Prostate gland (tissue), 2 donors: ENCODE results near the gene STIL. TPM values are rescaled to one million over a fixed set of nuclear protein-coding genes. Genes with fewer than 3 reads are reported as not detected.
A peak's percentile ranks its signal among the peaks of the same experiment; 100 is the strongest.
"Not testable (repeated sequence)": the region's sequence is repeated elsewhere in the genome, so short reads cannot be mapped to it uniquely, and the experiment has no call there.

Experiments
- DNase-seq: peaks from one replicate; pipeline ENCODE4 v3.0.0-alpha.2; 2019; ENCODE audit warnings: low spot score
- H3K27ac ChIP-seq, 2 donors: fragments of 200-600 bp; sonication (generic); 2 replicates each; pipeline ENCODE4 v1.5.1; 2017 to 2019
- H3K27me3 ChIP-seq: fragments of 200-600 bp; sonication (generic); replicated peaks from 2 replicates; pipeline ENCODE4 v1.5.1; 2019; ENCODE audit not compliant: insufficient read depth
- H3K36me3 ChIP-seq, 2 donors: fragments of 200-600 bp; sonication (generic); 1 replicate in 1 of 2; 2 replicates in 1 of 2; pipeline versions ENCODE4 v1.5.1 to v1.8.1; 2017 to 2019
- H3K4me1 ChIP-seq: fragments of 200-600 bp; sonication (generic); replicated peaks from 2 replicates; pipeline ENCODE4 v1.5.1; 2019
- H3K4me3 ChIP-seq, 2 donors: fragments of 200-600 bp; sonication (generic); 2 replicates each; pipeline ENCODE4 v1.5.1; 2017 to 2019
- H3K9me3 ChIP-seq: fragments of 200-600 bp; sonication (generic); 2 replicates; pipeline ENCODE4 v1.5.1; 2017
- POLR2A ChIP-seq: fragments of 450-650 bp; IDR thresholded peaks from one replicate; pipeline ENCODE4 v1.6.1; 2016; ENCODE audit warnings: antibody characterized with exemption, mild to moderate bottlenecking
- POLR2AphosphoS5 ChIP-seq: sonication (generic); formaldehyde crosslinking; IDR thresholded peaks from one replicate; pipeline ENCODE4 v1.6.1; 2017; ENCODE audit warnings: antibody characterized with exemption
- WGBS: methylation state at CpG from one replicate; pipeline ENCODE4 v1.1.5; 2018; 5-methylcytosine and 5-hydroxymethylcytosine counted together
- intact Hi-C: fragments of 100-400 bp; cut with DNase I; formaldehyde crosslinking; loops from one replicate; pipeline ENCODE4 v1.14.2; 2022
- total RNA-seq, 2 donors: library from RNA; depleted of rRNA; stranded (reverse); fragments of >200 nt; gene quantifications; one replicate each; pipeline ENCODE4 v1.1.0, GENCODE V29; 2016
- TF ChIP-seq, protein P1 (sequence below), 4 experiments: fragments of 200-600 bp in 2 of 4; fragments of 450-650 bp in 2 of 4; sonication (generic) in 2 of 4; IDR thresholded peaks; 1 replicate in 3 of 4; 2 replicates in 1 of 4; pipeline ENCODE4 v1.5.1; 2016 to 2019; ENCODE audit warnings: antibody characterized with exemption in 4 of 4, mild to moderate bottlenecking in 2 of 4, moderate library complexity in 2 of 4

Gene STIL
- total RNA-seq, 2 donors from 2014 or later: 1.5 to 5.9 TPM

DNA sequence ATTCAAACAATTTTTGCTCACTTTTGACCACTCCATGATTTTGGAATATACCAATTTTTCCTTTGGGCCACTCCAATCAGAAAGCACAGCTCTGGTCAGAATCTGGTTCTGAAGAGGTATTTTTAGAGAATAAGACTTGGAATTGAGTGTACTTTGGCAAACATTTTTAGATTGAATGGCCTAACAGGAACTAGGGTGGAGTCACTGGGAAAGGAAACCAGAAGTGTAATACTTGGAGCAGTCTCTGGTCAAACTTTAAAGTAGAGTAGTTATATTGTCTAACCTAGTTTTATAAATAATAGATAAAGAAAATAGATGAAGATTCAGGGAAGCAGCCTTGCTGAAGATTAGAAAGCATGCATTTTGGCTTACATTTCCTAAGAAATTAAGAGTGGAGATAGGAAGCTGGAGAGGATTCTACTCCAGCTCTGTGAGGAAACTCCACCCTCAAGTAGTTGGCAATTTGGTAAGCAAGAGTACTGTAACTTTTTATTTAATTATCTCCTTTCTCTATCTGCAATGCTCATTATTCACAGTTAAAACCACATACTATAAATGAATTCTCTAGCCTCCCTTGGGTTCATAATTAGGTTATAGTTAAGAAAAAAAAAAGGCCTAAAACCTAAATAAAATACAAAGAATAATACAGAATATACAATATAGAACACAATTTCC, 15.8 kb downstream of the STIL start:
- TF ChIP-seq, protein P1, sequence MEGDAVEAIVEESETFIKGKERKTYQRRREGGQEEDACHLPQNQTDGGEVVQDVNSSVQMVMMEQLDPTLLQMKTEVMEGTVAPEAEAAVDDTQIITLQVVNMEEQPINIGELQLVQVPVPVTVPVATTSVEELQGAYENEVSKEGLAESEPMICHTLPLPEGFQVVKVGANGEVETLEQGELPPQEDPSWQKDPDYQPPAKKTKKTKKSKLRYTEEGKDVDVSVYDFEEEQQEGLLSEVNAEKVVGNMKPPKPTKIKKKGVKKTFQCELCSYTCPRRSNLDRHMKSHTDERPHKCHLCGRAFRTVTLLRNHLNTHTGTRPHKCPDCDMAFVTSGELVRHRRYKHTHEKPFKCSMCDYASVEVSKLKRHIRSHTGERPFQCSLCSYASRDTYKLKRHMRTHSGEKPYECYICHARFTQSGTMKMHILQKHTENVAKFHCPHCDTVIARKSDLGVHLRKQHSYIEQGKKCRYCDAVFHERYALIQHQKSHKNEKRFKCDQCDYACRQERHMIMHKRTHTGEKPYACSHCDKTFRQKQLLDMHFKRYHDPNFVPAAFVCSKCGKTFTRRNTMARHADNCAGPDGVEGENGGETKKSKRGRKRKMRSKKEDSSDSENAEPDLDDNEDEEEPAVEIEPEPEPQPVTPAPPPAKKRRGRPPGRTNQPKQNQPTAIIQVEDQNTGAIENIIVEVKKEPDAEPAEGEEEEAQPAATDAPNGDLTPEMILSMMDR (IDR thresholded peaks at IDR 0.05): no peak
- TF ChIP-seq POLR2A: no peak
- no peak for TF ChIP-seq POLR2AphosphoS5
- no peaks in the 10 kb centered on the region for H3K9me3 ChIP-seq
- H3K4me1 ChIP-seq: no peaks in the 10 kb centered on the region
- no peaks in the 10 kb centered on the region for H3K27me3 ChIP-seq
- no peak overlapping the region for H3K27ac ChIP-seq
- H3K4me3 ChIP-seq: no peak overlapping the region
- H3K36me3 ChIP-seq: no peaks in the 10 kb centered on the region
- DNase-seq: no peak
- intact Hi-C loops: no loop called here

DNA sequence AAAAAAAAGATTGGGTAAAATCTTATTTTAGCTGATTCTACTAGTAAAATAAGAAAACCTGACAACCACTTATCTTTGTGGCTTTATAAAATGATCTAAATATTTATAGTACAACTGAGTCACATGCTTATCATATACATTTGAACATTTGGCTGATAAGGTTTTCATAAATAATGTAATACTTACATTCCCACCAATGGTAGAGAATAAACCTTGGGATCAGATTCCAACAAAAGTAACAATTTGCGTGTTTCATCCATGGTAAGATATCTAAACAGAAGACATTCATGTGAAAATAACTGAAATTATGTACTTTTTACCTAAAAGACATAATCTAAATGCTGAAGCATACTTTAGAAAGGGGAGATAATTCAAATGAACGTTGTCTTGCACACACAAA, 18.4 kb downstream of the STIL start:
- Histone ChIP-seq H3K9me3 (no peaks in the 10 kb centered on the region), H3K27me3 (no peaks in the 10 kb centered on the region), H3K4me3 (no peak overlapping the region), H3K4me1 (no peaks in the 10 kb centered on the region), H3K27ac (no peak overlapping the region), H3K36me3 (no peaks in the 10 kb centered on the region)
- WGBS: 89% methylated on average over 2 of the region's 2 CpGs
- intact Hi-C loops: no loop called here
- TF ChIP-seq POLR2AphosphoS5 (no peak), POLR2A (no peak)
- TF ChIP-seq, protein P1 (IDR thresholded peaks at IDR 0.05): no peak
- DNase-seq: no peak

DNA sequence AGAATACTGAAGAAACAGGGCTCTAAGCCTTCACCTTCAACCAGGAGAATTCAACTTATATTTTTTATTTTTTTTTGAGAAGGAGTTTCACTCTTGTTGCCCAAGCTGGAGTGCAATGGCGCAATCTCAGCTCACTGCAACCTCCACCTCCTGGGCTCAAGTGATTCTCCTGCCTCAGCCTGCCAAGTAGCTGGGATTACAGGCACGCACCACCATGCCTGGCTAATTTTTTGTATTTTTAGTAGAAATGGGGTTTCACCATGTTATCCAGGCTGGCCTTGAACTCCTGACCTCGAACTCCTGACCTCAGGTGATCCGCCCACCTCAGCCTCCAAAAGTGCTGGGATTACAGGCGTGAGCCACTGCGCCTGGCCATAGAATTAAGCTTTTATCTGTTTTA, 19.1 kb downstream of the STIL start:
- H3K4me1 ChIP-seq, H3K4me3 ChIP-seq, intact Hi-C loops, H3K27ac ChIP-seq, H3K9me3 ChIP-seq, H3K27me3 ChIP-seq, DNase-seq, H3K36me3 ChIP-seq: not testable (repeated sequence)
- 98% methylated on average over 6 of the region's 6 CpGs for WGBS

DNA sequence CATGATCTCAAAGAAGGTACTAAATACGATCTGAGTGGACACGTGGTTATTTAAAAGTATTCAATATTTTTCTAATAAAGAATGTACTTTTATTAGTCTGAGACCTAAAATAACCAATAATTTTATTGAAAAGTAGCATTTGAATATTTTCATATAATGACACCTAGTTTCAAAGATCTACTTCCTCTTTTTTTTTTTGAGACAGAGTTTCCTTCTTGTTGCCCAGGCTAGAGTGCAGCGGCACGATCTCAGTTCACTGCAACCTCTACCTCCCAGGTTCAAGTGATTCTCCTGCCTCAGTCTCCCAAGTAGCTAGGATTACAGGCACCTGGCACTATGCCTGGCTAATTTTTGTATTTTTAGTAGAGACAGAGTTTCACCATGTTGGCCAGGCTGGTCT, 25.8 kb downstream of the STIL start:
- H3K4me3 ChIP-seq, H3K36me3 ChIP-seq, intact Hi-C loops, H3K27me3 ChIP-seq, H3K27ac ChIP-seq, H3K4me1 ChIP-seq, DNase-seq, H3K9me3 ChIP-seq: not testable (repeated sequence)
- WGBS: 95% methylated on average over 4 of the region's 4 CpGs

DNA sequence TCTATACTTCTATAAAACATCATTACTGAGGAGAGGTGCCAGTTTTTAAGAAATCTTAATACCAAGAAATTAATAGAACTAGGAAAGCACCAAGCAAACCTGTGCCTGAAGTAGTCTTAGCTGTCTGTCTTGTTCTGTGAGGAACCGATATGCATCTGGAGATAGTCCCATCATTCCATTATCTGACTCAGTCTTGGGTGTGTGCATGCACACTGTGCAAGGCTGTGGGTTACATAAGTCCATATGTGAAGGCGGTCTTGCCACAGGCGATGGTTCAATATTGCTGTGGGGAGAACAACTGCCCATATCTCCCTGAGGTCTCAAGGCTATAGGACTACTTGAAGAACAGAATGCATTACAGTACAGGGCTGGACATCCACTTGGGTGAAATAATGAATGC, 33.8 kb downstream of the STIL start:
- H3K27me3 ChIP-seq: no peaks in the 10 kb centered on the region
- no peak for DNase-seq
- no peak for TF ChIP-seq POLR2A
- WGBS: 97% methylated on average over 3 of the region's 3 CpGs
- H3K4me1 ChIP-seq: no peaks in the 10 kb centered on the region
- no peak overlapping the region for H3K4me3 ChIP-seq
- intact Hi-C loops: no loop called here
- no peak overlapping the region for H3K27ac ChIP-seq
- H3K9me3 ChIP-seq: no peaks in the 10 kb centered on the region
- peaks cover 0 to 4% of the 10 kb centered on the region in 2 donors for H3K36me3 ChIP-seq

DNA sequence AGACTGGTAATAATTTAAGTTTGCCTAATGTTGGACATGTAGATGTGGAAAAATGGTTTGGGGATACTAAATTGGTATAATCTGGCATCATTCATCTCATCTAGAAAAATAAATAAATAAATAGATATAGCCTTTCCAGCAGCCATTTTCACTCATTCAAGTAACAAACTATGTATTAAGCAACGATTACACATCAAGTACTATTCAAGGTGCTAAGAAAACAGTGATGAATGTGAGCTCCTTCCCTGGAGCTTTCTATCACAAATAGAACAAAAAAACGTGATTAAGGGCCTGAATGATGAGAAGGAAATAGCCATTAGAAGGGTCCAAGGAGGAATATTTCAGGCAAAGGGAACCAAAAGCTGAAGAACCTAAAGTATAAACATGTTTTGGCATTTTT, 37.1 kb downstream of the STIL start:
- Histone ChIP-seq H3K27me3 (no peaks in the 10 kb centered on the region), H3K9me3 (no peaks in the 10 kb centered on the region), H3K27ac (no peak overlapping the region), H3K36me3 (peaks cover 0 to 4% of the 10 kb centered on the region in 2 donors), H3K4me1 (no peaks in the 10 kb centered on the region), H3K4me3 (no peak overlapping the region)
- no peak for DNase-seq
- intact Hi-C loops: no loop called here
- TF ChIP-seq POLR2AphosphoS5 (no peak), POLR2A (no peak)
- TF ChIP-seq, protein P1 (IDR thresholded peaks at IDR 0.05): no peak
- 93% methylated on average over 2 of the region's 2 CpGs for WGBS

DNA sequence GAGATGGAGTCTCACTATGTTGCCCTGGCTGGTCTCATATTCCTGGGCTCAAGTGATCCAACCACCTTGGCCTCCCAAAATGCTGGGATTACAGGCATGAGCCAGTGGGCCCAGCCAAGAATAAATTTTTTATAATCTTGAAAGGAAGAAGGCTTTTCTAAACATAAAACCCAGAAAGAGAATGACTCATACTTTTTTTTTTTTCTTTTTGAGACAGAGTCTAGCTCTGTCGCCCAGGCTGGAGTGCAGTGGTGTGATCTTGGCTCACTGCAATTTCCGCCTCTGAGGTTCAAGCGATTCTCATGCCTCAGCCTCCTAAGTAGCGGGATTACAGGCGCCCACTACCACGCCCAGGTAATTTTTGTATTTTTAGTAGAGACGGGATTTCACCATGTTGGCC, 38.1 kb downstream of the STIL start:
- H3K9me3 ChIP-seq, H3K4me1 ChIP-seq, H3K27me3 ChIP-seq, H3K27ac ChIP-seq, intact Hi-C loops, H3K36me3 ChIP-seq, H3K4me3 ChIP-seq, DNase-seq: not testable (repeated sequence)
- WGBS: 93% methylated on average over 7 of the region's 7 CpGs

DNA sequence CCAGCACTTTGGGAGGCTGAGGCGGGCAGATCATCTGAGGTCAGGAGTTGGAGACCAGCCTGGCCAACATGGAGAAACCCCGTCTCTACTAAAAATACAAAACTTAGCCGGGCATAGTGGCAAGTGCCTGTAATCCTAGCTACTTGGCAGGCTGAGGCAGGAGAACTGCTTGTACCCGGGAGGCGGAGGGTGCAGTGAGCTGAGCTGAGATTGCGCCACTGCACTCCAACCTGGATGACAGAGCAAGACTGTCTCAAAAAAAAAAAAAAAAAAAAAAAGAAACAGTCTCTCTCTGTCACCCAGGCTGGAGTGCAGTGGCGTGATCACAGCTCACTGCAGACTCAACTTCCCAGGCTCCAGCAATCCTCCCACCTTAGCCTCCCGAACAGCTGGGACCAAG, 48.4 kb downstream of the STIL start:
- not testable (repeated sequence) for H3K27me3 ChIP-seq, H3K9me3 ChIP-seq, H3K4me1 ChIP-seq, H3K4me3 ChIP-seq, H3K36me3 ChIP-seq, H3K27ac ChIP-seq
- DNase-seq: peak; percentile 5
- WGBS: 96% methylated on average over 8 of the region's 8 CpGs
- intact Hi-C loops: loop anchor here (10.0 kb wide), 1 partner anchor 71 kb away; the partner anchor contains the start of gene PDZK1IP1
